Heart right ventricle (tissue), 16 donors: ENCODE measurements around the gene FAM149B1. TPM values are rescaled to one million over a fixed set of nuclear protein-coding genes. Genes with fewer than 3 reads are reported as not detected.
A peak's percentile ranks its signal among the peaks of the same experiment; 100 is the strongest.

Experiments used
- ATAC-seq, 8 donors: fragments of 200-7000 bp; cut with Tn5 transposase; one replicate each; pipeline ENCODE4 v1.9.1; 2020; ENCODE audit warnings: mild to moderate bottlenecking in 8 of 8, moderate library complexity in 8 of 8, moderate number of reproducible peaks in 1 of 8
- DNase-seq, 2 donors: peaks; one replicate each; pipeline ENCODE4 v3.0.0-alpha.2; 2020
- H3K27ac ChIP-seq, 10 donors: fragments of 200-600 bp; sonication (generic) in 2 of 10; one replicate each; pipeline versions ENCODE4 v1.5.0 to v1.8.0; 2020 to 2022; ENCODE audit warnings: mild to moderate bottlenecking in 3 of 10
- H3K27me3 ChIP-seq, 7 donors: fragments of 200-600 bp; one replicate each; pipeline ENCODE4 v1.8.0; 2021 to 2022; ENCODE audit warnings: mild to moderate bottlenecking in 2 of 7
- H3K36me3 ChIP-seq, 9 donors: fragments of 200-600 bp; sonication (generic) in 1 of 9; one replicate each; pipeline versions ENCODE4 v1.5.0 to v1.8.0; 2020 to 2022; ENCODE audit warnings: mild to moderate bottlenecking in 2 of 9
- H3K4me1 ChIP-seq, 9 donors: fragments of 200-600 bp; sonication (generic) in 1 of 9; one replicate each; pipeline versions ENCODE4 v1.5.0 to v1.8.0; 2020 to 2022; ENCODE audit warnings: mild to moderate bottlenecking in 4 of 9
- H3K4me3 ChIP-seq, 10 donors: fragments of 200-600 bp; sonication (generic) in 2 of 10; one replicate each; pipeline versions ENCODE4 v1.5.0 to v1.8.0; 2020 to 2022; ENCODE audit warnings: mild to moderate bottlenecking in 7 of 10, moderate library complexity in 2 of 10
- H3K9me3 ChIP-seq, 11 donors: fragments of 200-600 bp in 10 of 11; sonication (generic) in 2 of 11; one replicate each; pipeline versions ENCODE4 v1.5.0 to v1.8.0; 2013 to 2022; ENCODE audit warnings: mild to moderate bottlenecking in 2 of 11, control low read depth in 1 of 11, moderate library complexity in 1 of 11
- WGBS, 2 donors: extraction: QIAGEN DNeasy Blood & Tissue Kit; methylation state at CpG; one replicate each; pipeline ENCODE4 v1.1.7; 2013; ENCODE audit warnings: inconsistent platforms in 1 of 2; 5-methylcytosine and 5-hydroxymethylcytosine counted together
- intact Hi-C, 10 donors: fragments of 100-400 bp; cut with DNase I; formaldehyde crosslinking; loops; one replicate each; pipeline versions ENCODE4 v1.11.1 to v1.14.2; 2022
- polyA plus RNA-seq, 2 donors: library from polyadenylated mRNA; stranded (reverse); fragments of 200-250 nt; gene quantifications; one replicate each; pipeline ENCODE4 v1.2.3, GENCODE V29; 2013
- total RNA-seq, 10 donors: library from RNA; stranded (reverse); fragmentation: NEBNext Ultra II Directional in 3 of 10; extraction: Animal tissue kit (Norgen Biotek cat#: 25700) in 3 of 10; gene quantifications; one replicate each; pipeline versions ENCODE4 v1.2.1 to v1.2.4, GENCODE V29; 2021 to 2023
- TF ChIP-seq, protein P1 (sequence below), 9 donors: fragments of 200-600 bp; sonication (generic) in 2 of 9; IDR thresholded peaks; one replicate each; pipeline versions ENCODE4 v1.5.0 to v1.8.0; 2021 to 2022; ENCODE audit warnings: antibody characterized with exemption in 9 of 9, mild to moderate bottlenecking in 5 of 9, moderate library complexity in 1 of 9
- donor health status: Arrhythmogenic right ventricular cardiomyopathy.
- donor health status: ischemic (EF 13 %, LVEDD 7.1; RV severe dilation, severe dysfunction).
- donor health status: healthy with polysubstance abuse.
- donor health status: DM: no; HTN: yes; CAD: no.
- donor health status: DM: no; HTN: no; CAD: no.
- donor health status: ischemic (EF 25% LVEDD 6.9; RV normal size, moderate dysfunction).
- donor health status: ischemic (EF 25% LVEDD 5.7; RV mildly dilated, moderate dysfunction).
- donor health status: healthy.
- donor health status: DM: yes; HTN: yes; CAD: no.
- donor health status: Ischemic cardiomyopathy.
- donor health status: ischemic (EF 35%, LVEDD 5.7; RV mildly dilated, moderate dysfunction).
- donor health status: nonischemic (EF 11% LVEDD 7.7; RV severe dilation, severe dysfunction).
- donor health status: DM: yes; HTN: yes; CAD: no.
- donor health status: PGD.
- donor health status: ischemic (EF 29% LVEDD 5.4; RV normal size, mild dysfunction).
- donor health status: nonischemic (EF 23%, LVEDD 6.1; RV moderate dilation, normal function).

FAM149B1 gene
- total and polyA plus RNA-seq, 12 donors: 8.0 to 27.0 (median 16.7) TPM

DNA sequence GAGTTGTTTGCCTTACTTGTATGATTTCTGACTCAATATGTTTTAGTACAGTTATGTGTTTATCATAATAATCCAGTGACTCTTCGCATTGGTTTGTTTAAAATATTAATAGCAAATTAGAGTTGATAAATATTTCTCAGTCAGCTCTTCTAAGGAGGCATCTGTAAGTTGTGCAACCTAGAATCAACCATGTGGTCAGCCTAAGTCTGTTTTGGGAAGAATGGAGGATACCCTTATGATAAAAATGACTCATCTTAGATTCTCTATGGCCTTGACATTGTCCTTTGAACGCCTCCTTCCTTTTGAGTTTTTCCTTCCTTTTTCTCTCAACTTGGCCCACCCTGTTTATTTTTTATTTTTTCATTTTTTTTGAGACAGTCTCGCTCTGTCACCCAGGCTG lies 60.3 kb downstream of the FAM149B1 start:
- Histone ChIP-seq H3K4me1 (peaks cover 0 to 25% (median 2%) of the 10 kb centered on the region in 9 donors), H3K36me3 (peaks cover 0 to 59% (median 9%) of the 10 kb centered on the region in 9 donors), H3K9me3 (no peaks in the 10 kb centered on the region), H3K4me3 (no peak overlapping the region), H3K27ac (peak overlapping the region in 1 of 10 donors; percentile 26), H3K27me3 (no peaks in the 10 kb centered on the region)
- ATAC-seq: no peak
- 88 to 93% methylated on average over 3 of the region's 3 CpGs for WGBS, 2 donors
- no peak for DNase-seq
- TF ChIP-seq, protein P1, sequence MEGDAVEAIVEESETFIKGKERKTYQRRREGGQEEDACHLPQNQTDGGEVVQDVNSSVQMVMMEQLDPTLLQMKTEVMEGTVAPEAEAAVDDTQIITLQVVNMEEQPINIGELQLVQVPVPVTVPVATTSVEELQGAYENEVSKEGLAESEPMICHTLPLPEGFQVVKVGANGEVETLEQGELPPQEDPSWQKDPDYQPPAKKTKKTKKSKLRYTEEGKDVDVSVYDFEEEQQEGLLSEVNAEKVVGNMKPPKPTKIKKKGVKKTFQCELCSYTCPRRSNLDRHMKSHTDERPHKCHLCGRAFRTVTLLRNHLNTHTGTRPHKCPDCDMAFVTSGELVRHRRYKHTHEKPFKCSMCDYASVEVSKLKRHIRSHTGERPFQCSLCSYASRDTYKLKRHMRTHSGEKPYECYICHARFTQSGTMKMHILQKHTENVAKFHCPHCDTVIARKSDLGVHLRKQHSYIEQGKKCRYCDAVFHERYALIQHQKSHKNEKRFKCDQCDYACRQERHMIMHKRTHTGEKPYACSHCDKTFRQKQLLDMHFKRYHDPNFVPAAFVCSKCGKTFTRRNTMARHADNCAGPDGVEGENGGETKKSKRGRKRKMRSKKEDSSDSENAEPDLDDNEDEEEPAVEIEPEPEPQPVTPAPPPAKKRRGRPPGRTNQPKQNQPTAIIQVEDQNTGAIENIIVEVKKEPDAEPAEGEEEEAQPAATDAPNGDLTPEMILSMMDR (IDR thresholded peaks at IDR 0.05): no peak
- intact Hi-C loops: no loop called here

DNA sequence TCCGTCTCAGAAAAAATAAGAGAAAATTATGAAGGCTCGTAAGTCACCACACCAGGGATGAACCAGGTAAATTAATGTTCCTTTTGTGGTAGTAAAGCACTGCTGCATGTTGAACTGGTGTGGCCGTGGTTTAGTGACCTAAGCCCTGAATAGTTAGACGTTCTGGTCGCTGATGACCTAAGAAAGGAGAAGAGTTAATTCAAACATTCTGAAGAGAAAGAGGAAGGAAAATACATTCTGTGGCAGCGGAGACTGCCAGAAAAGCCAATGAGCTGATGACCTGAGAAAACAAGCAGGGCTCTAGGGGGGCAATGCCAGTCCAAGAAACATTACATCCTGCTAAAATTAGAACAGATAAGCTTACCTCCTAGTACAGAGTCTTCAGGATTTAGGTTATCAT lies 61.6 kb downstream of the FAM149B1 start:
- no peak for ATAC-seq
- TF ChIP-seq, protein P1 (IDR thresholded peaks at IDR 0.05): no peak
- H3K36me3 ChIP-seq: peaks cover 0 to 71% (median 9%) of the 10 kb centered on the region in 9 donors
- no peak for DNase-seq
- peaks cover 0 to 25% (median 9%) of the 10 kb centered on the region in 9 donors for H3K4me1 ChIP-seq
- H3K9me3 ChIP-seq: no peaks in the 10 kb centered on the region
- no peaks in the 10 kb centered on the region for H3K27me3 ChIP-seq
- no peak overlapping the region for H3K4me3 ChIP-seq
- 82 to 84% methylated on average over 6 of the region's 6 CpGs for WGBS, 2 donors
- intact Hi-C loops: no loop called here
- H3K27ac ChIP-seq: peak overlapping the region in 1 of 10 donors; percentile 42

DNA sequence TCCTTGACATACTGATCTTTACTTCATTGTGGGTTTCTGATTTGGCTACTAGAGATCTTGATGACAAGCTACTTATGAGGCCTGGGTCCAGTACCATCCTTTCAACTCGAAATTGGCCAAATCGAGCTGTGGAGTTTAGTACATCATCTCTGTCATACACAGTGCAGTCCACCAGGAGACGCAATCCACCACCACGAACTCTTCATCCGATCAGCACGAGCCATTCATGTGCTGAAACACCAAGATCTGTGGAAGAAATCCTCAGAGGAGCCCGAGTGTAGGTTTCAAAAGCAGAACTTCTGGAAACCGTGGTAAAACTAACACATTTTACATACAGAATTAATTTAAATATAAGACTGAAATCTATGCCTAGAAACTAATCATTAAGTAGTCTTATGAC lies 65.0 kb downstream of the FAM149B1 start:
- H3K4me3 ChIP-seq: no peak overlapping the region
- peaks cover 0 to 24% (median 9%) of the 10 kb centered on the region in 9 donors for H3K4me1 ChIP-seq
- ATAC-seq (no peak), DNase-seq (no peak)
- 89 to 90% methylated on average over 8 of the region's 8 CpGs for WGBS, 2 donors
- peak overlapping the region in 1 of 10 donors; percentile 51 for H3K27ac ChIP-seq
- no peaks in the 10 kb centered on the region for H3K9me3 ChIP-seq
- H3K27me3 ChIP-seq: no peaks in the 10 kb centered on the region
- H3K36me3 ChIP-seq: peaks cover 0 to 95% (median 8%) of the 10 kb centered on the region in 9 donors
- intact Hi-C loops: no loop called here
- TF ChIP-seq, protein P1 (IDR thresholded peaks at IDR 0.05): no peak

DNA sequence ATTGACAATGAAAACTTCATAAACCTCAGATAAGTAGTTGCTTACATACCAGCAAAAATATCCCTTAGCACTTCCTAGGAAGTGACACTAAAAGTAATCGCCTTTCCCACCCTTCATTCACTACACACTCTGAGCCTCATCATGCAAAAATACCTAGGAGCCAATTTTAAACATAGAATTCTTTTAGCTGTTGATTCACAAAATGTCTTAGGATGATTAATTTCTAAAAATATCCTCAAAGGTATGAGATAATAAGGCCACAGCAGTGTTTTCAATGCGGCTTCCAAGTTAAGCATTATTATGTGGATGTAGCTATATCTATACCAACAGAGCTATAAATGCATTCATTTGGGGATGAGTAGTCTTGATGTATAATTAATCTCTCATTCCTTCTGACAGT lies 66.0 kb downstream of the FAM149B1 start:
- 42 to 59% methylated on average over 2 of the region's 2 CpGs for WGBS, 2 donors
- Histone ChIP-seq H3K27ac (peak overlapping the region in 6 of 10 donors; percentile 8 to 51 (median 46)), H3K27me3 (no peaks in the 10 kb centered on the region), H3K36me3 (peaks cover 0 to 98% (median 8%) of the 10 kb centered on the region in 9 donors), H3K4me1 (peaks cover 0 to 17% (median 9%) of the 10 kb centered on the region in 9 donors), H3K4me3 (no peak overlapping the region), H3K9me3 (no peaks in the 10 kb centered on the region)
- DNase-seq (no peak), ATAC-seq (peak in 3 of 8 donors; percentile 27 to 70 (median 53))
- TF ChIP-seq, protein P1 (IDR thresholded peaks at IDR 0.05): no peak
- intact Hi-C loops: no loop called here
